Activated CD8-positive, alpha-beta T cell treated with anti-CD3 and anti-CD28 coated beads for 36 hours (primary cell): Measurements from ENCODE around the gene BBS4. TPM values are rescaled to one million over a fixed set of nuclear protein-coding genes. Genes with fewer than 3 reads are reported as not detected.
A peak's percentile ranks its signal among the peaks of the same experiment; 100 is the strongest.

Experiments
- ATAC-seq: fragments of 200-7000 bp; cut with Tn5 transposase; one replicate; pipeline ENCODE4 v1.10.0; 2021; ENCODE audit warnings: mild to moderate bottlenecking, moderate library complexity
- CTCF ChIA-PET: fragments of 350-600 bp; sonication (Branson Sonifier 250); formaldehyde crosslinking; loops from one replicate; lab custom pipeline; 2021; ENCODE audit warnings: antibody characterized with exemption; lab: Charles Lee
- POLR2A ChIA-PET: fragments of 350-600 bp; sonication (Branson Sonifier 250); formaldehyde crosslinking; loops from one replicate; lab custom pipeline; 2021; ENCODE audit warnings: antibody characterized with exemption; lab: Charles Lee
- DNase-seq: peaks from one replicate; pipeline ENCODE4 v3.0.0-alpha.2; 2020
- H3K27ac Mint-ChIP-seq: one replicate; pipeline ENCODE4 v1.8.0; 2021; ENCODE audit warnings: mild to moderate bottlenecking, mixed read lengths
- H3K27me3 Mint-ChIP-seq: one replicate; pipeline ENCODE4 v1.8.0; 2021; ENCODE audit warnings: mixed read lengths
- H3K36me3 Mint-ChIP-seq: one replicate; pipeline ENCODE4 v1.8.0; 2021; ENCODE audit warnings: low read depth, mixed read lengths
- H3K4me1 Mint-ChIP-seq: one replicate; pipeline ENCODE4 v1.8.0; 2021; ENCODE audit warnings: low read depth, mixed read lengths
- H3K4me3 Mint-ChIP-seq: one replicate; pipeline ENCODE4 v1.8.0; 2021; ENCODE audit warnings: mild to moderate bottlenecking, moderate library complexity, mixed read lengths
- H3K9me3 Mint-ChIP-seq: one replicate; pipeline ENCODE4 v1.8.0; 2021; ENCODE audit warnings: mixed read lengths
- intact Hi-C: fragments of 100-400 bp; cut with micrococcal nuclease; formaldehyde crosslinking; loops from one replicate; pipeline ENCODE4 v1.10.0; 2022
- total RNA-seq, 2 experiments: library from RNA; stranded (reverse); gene quantifications; one replicate each; pipeline ENCODE4 v1.2.3, GENCODE V29; 2021
- TF ChIP-seq, protein P1 (sequence below): fragments of 200-600 bp; IDR thresholded peaks from one replicate; pipeline ENCODE4 v1.8.0; 2022; ENCODE audit warnings: antibody characterized with exemption, mild to moderate bottlenecking

BBS4 gene
- total RNA-seq, 2 experiments from 2014 or later: 10.8 to 11.4 TPM

DNA sequence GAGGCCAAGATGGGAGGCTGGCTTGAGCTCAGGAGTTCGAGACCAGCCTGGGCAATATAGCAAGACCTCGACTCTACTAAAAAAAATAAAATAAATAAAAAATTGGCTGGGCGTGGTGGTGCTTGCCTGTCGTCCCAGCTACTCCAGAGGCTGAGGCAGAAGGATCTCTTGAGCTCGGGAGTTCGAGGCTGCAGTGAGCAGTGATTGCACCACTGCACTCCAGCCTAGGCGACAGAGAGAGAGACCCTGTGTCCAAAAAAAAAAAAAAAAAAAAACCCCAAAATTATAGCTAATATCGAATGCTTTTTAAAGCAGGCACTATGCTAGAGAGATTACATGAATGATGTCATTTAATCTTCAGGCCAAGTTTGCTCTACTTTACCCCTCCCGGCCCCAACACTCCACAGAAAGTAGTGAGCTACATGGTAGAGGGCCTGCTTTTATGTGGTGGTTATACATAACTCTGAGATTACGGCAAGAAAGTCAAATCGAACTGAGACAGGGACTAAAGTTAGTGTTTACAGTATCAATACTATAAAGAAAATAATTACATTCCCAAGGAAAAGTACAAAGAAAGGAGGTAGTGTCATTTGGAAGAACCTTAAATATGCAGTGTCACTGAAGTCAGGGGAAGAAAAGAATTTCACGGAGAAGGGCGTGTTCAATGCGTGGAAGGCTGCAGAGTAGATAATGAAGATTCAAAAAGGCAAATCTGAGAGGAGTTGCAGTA lies 96.4 kb downstream of the BBS4 start:
- H3K9me3 Mint-ChIP-seq: no peaks in the 10 kb centered on the region
- peaks cover 56% of the 10 kb centered on the region for H3K4me1 Mint-ChIP-seq
- peak overlapping the region; percentile 100 for H3K27ac Mint-ChIP-seq

DNA sequence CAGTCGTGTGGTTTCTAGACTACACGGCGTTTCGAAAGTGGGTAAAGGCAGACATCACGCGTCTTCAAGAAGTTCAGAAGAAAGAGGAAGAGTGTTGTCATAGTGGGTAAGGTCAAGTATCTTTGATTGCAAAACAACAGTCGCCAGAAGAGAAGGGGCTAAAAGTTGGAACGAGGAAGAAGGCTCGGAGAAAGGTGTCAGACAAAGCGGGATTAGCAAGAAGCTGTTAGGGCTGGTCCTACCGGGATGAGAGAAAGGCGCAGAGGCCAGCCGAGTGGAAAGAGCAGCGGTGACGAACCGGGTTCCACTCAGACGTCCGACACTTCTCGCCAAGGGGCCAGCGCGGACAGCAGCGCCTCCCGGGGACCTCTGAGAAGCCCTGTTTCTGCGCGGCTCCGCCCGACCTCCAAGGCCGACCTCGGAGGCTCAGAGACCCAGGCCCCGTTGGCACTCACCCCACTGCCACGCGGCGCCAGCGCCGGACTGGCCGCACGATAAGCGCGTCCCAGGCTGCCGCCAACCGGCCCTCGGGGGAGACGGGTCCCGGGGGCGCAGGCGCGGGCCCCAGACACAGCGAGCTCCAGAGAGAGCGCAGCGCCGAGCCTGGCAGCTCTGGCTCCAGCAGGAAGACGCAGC lies 97.1 kb downstream of the BBS4 start:
- Mint-ChIP-seq H3K4me3 (peak overlapping the region; percentile 98), H3K27me3 (no peaks in the 10 kb centered on the region), H3K27ac (peak overlapping the region; percentile 100), H3K36me3 (peaks cover 41% of the 10 kb centered on the region), H3K4me1 (peaks cover 52% of the 10 kb centered on the region), H3K9me3 (no peaks in the 10 kb centered on the region)
- peak; percentile 54 for DNase-seq
- TF ChIP-seq, protein P1, sequence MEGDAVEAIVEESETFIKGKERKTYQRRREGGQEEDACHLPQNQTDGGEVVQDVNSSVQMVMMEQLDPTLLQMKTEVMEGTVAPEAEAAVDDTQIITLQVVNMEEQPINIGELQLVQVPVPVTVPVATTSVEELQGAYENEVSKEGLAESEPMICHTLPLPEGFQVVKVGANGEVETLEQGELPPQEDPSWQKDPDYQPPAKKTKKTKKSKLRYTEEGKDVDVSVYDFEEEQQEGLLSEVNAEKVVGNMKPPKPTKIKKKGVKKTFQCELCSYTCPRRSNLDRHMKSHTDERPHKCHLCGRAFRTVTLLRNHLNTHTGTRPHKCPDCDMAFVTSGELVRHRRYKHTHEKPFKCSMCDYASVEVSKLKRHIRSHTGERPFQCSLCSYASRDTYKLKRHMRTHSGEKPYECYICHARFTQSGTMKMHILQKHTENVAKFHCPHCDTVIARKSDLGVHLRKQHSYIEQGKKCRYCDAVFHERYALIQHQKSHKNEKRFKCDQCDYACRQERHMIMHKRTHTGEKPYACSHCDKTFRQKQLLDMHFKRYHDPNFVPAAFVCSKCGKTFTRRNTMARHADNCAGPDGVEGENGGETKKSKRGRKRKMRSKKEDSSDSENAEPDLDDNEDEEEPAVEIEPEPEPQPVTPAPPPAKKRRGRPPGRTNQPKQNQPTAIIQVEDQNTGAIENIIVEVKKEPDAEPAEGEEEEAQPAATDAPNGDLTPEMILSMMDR: no peak
- intact Hi-C loops: no loop called here
- ChIA-PET POLR2A (interaction anchor here (0.7 to 2.0 kb wide), 10 partner anchors 10 to 458 kb away, joined by 3 to 11 read pairs (median 3); partner anchors contain the start of genes BBS4 and HIGD2B), CTCF (no interaction called here)
- peak; percentile 16 for ATAC-seq

More for the DNA sequence above, 96.4 kb downstream of the BBS4 start:
- TF ChIP-seq, protein P1: no peak
- intact Hi-C loops: no loop called here
- ATAC-seq: no peak
- Mint-ChIP-seq H3K27me3 (no peaks in the 10 kb centered on the region), H3K4me3 (peak overlapping the region; percentile 98), H3K36me3 (peaks cover 46% of the 10 kb centered on the region)
- ChIA-PET CTCF (interaction anchor here (1.4 kb wide), 1 partner anchor 60 kb away, joined by 3 read pairs; no protein-coding TSS in a partner anchor), POLR2A (interaction anchor here (1.0 to 2.0 kb wide), 8 partner anchors 9 to 459 kb away, joined by 3 to 11 read pairs (median 3); partner anchors contain the start of genes BBS4 and HIGD2B)
- DNase-seq: peak; percentile 14

DNA sequence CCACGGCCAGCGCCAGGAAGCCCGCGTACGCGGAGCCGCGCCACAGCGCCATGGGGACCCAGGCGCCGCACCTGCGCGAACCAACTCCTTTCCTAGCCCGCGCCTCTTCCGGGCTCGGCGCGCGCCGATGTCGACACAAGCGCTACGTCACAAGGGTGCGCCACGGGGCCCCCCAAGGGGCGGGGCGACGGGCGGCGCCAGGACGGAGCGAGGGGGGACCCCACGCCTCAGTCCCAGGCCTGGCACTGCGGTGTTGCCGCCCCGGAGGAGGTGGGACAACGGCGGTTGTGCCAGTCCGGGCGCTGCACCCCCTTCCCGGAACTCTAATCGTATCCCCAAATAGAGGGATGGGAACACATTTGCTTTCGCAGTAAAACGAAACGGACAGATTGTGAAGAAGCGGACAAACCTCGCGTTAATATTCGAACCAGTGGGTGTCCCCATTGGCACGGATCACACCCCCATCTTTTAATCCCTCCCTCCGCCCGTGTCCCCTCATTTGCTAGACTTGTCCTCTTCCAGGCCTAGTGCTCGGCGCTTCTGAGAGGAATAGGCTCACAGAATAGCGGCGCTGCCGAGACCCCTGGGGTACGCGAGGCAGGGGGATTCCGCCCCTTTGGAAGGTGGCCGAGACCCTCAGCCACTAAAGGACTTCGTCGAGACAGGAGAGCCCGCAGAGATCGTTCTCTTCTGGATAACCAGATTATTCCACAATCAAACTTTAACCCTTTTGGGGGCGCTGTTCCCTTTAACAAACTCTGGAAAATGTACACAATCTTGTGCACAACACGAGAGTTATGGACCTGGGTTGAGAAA lies 97.8 kb downstream of the BBS4 start, which contains the start of gene ADPGK:
ADPGK (minus strand) TSS at position 119 of the 816 bp plus-strand sequence; CDS start at position 52, 67 bp downstream.
- H3K4me3 Mint-ChIP-seq: peak within 1 kb of the TSS; percentile 98
- peaks cover 46% of the 10 kb centered on the region for H3K4me1 Mint-ChIP-seq
- DNase-seq (peak; percentile 90), ATAC-seq (peak; percentile 84)
- intact Hi-C loops: no loop called here
- TF ChIP-seq, protein P1: peak; percentile 63
- peak within 1 kb of the TSS; percentile 100 for H3K27ac Mint-ChIP-seq
- CTCF ChIA-PET: interaction anchor here (1.0 to 2.1 kb wide), 3 partner anchors 10 to 482 kb away, joined by 3 to 13 read pairs (median 4); no protein-coding TSS in a partner anchor
- H3K27me3 Mint-ChIP-seq: no peaks in the 10 kb centered on the region
- POLR2A ChIA-PET: interaction anchor here (0.7 to 2.0 kb wide), 10 partner anchors 10 to 458 kb away, joined by 3 to 11 read pairs (median 3); partner anchors contain the start of genes BBS4 and HIGD2B
- no peaks in the 10 kb centered on the region for H3K9me3 Mint-ChIP-seq
- H3K36me3 Mint-ChIP-seq: peaks cover 33% of the 10 kb centered on the region

DNA sequence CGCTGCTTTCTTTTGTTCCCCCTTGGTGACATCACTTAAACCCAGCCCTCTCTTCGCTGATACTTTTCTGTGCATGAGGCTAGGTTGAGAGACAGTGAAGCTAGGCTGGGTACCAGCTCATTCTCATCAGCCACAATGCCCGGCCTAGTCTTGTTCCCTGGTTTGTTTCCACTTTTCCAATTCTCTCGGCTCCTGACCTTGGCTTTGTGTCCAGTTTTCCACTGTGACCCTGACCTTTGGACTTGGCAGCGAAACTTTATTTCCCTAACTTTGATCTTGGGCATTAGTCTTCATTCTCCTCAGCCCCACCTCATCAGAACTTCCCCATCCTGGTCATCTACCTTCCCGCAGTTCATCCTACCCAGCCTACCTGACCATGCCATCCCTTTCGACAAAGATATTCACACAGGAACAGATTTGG lies 98.5 kb downstream of the BBS4 start:
- intact Hi-C loops: no loop called here
- Mint-ChIP-seq H3K27ac (peak overlapping the region; percentile 100), H3K4me3 (peak overlapping the region; percentile 98), H3K27me3 (no peaks in the 10 kb centered on the region), H3K36me3 (peaks cover 29% of the 10 kb centered on the region), H3K4me1 (peaks cover 43% of the 10 kb centered on the region), H3K9me3 (no peaks in the 10 kb centered on the region)
- ATAC-seq (no peak), DNase-seq (no peak)
- TF ChIP-seq, protein P1: no peak
- CTCF ChIA-PET: interaction anchor here (1.0 to 2.1 kb wide), 3 partner anchors 9 to 481 kb away, joined by 3 to 13 read pairs (median 4); no protein-coding TSS in a partner anchor
- POLR2A ChIA-PET: interaction anchor here (2.0 kb wide), 1 partner anchor 29 kb away, joined by 7 read pairs; no protein-coding TSS in a partner anchor
